HG03521 (cell line): ENCODE results near the gene PIGT.

Experiments used
- ATAC-seq: cut with Tn5 transposase; IDR thresholded peaks from one replicate; pipeline ENCODE4 v1.9.1; 2021; ENCODE audit warnings: mild to moderate bottlenecking, moderate library complexity; ENCODE audit not compliant: unreplicated experiment

PIGT gene

DNA sequence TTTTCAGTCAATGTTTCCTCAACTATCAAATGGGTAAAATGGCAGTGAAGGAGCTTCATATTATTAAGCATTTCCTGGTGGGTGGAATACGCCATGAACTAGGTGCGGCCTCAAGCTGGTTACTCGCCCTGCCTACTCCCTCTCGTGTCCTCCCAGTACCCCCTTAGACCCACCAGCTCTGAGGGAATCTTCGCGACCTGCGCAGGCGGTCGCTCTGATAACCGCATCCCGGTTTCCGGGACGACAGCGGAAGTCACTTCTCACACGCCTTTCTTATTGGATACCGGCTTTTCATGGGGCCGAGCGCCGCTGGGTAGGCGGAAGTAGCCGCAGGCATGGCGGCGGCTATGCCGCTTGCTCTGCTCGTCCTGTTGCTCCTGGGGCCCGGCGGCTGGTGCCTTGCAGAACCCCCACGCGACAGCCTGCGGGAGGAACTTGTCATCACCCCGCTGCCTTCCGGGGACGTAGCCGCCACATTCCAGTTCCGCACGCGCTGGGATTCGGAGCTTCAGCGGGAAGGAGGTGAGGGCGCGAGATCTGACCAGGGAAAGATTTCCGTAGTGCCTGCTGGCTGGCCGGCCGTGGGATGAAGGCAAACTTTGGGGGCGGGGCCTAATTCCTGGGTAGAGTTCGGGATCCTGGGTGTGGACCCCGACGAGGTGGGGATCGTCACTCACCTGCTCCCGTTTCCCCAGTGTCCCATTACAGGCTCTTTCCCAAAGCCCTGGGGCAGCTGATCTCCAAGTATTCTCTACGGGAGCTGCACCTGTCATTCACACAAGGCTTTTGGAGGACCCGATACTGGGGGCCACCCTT, at the start of gene PIGT:
PIGT (plus strand) TSS at position 320 of the 816 bp plus-strand sequence; CDS start at position 336, 16 bp downstream.
- ATAC-seq, result peak; percentile 76

DNA sequence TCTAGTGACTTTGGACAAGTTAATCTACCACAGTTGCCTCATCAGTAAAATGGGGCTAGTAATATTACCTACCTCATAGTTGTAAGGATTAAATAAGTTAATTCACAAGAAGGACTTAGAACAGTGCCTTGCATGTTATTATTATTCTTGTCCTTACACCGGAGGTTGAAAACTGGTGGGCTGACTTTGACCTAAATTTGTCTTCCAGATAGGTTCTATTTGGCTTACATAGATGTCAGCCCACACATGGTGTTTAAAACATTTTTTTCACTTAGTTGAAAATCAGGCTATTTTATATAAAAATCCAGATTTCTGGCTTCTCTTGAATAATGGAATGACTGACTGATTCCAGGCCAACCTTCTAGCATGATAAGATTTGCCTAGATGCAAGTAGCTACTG, 49.7 kb upstream of the PIGT start:
- no peak for ATAC-seq

DNA sequence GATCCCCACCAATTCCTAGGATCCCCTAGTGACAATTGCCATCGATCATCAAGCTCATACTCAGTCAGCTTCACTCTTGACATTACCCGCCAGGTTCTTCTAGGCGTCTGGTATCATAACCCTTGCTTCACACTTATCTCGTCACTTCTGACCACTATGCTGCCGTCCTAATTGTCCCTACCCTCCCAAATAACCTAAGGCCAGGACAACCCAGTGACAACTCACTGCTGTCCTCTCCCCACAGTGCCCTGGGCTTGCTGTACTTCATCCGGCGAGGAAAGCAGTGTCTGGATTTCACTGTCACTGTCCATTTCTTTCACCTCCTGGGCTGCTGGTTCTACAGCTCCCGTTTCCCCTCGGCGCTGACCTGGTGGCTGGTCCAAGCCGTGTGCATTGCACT, 49.3 kb upstream of the PIGT start:
- no peak for ATAC-seq

DNA sequence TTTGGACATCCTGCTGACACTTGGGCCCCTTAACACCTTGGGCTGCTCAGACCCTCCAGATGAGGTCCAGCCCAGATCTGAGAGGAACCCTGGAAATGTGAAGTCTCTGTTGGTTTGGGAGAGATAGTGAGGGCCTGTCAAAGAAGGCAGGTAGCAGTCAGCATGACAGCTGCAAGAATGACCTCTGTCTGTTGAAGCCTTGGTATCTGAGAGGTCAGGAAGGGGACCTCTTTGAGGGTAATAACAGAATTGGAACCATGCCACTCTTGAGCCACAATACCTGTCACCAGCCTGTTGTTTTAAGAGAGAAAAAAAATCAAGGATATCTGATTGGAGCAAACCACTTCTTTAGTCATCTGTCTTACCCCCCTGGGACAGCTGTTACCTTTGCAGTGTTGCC, 48.8 kb upstream of the PIGT start:
- ATAC-seq, result no peak

DNA sequence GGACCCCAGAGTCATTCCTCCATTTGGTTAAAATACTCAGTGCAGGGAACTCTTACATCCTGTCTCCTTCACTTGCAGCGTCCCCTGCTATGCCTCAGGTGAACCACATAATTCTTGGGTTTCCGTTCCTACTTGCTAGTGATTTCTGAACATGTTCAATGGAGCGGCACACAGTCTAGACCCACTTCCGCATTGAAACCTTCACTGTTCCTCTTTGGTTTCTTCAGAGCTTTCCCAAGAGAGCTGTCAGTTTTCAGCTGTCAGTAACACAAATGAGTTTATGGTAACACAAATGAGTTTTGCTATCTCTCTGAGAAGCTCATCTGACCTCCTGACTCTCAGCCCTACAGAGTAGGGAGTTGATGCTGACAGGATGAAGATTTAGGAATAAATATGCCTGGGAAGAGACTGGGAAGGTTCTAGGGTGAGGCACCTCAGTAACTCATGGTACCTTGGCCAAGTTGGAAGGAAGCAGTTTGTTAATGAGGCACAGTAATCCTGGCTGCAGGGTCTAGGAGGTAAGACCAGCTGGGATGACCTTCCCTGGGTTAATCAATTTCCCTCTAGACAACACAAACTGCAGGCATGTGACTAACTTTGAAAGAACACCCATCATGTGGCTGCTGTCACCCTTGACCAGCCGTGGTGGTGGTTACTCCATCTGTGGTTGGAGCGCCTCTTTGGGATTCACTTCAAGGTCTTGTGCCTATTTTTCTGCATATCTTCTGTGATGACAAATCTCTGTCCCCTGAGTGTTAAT, 47.5 kb upstream of the PIGT start:
- peak; percentile 75 for ATAC-seq

DNA sequence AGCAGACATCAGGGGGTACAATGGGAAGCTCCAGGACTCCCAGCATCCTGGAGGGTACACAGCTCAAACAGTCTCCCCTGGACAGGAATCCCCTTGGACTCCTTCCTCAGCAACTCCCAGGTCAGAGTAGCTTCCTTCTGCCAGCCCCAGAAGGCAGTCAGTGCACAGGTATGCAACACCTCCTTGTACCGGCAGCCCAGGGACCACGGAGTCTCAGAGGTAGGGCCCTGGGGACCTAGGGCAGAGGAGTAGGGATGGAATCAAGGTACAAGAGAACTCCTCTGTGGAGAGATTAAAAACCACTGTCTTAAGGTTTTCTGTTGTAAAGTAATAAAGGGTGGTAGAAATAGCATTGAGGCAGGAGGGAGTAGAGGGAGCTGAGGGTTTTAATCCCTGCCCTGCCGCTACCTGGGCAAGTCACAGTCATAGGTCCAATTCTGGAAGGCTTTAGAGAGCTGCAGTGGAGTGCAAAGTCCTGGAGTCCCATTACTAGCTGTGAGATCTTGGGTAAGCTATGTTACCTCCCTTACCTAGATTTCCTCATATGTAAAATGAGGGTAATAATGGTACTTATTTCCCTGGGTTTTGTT, 45.3 kb upstream of the PIGT start:
- no peak for ATAC-seq

DNA sequence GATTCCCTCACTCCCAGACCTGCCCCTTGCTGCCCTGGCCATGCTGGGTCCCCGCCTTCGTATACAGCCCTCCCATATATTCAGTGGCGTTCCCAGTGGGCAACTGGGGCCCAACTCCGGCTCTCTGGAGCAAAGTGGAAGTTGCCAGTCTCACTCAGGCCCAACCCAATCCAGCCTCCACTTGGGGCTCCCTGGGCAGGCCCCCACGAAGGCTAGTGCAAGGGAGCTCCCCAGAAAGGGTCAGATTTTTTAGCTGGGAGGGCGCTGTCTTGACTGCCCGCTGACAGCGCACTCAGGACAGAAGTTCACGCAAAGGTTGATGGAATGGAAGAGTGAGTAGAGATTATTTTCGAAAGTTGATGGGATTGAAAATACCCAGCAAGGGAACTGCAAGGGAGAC, 43.7 kb upstream of the PIGT start:
- no peak for ATAC-seq

DNA sequence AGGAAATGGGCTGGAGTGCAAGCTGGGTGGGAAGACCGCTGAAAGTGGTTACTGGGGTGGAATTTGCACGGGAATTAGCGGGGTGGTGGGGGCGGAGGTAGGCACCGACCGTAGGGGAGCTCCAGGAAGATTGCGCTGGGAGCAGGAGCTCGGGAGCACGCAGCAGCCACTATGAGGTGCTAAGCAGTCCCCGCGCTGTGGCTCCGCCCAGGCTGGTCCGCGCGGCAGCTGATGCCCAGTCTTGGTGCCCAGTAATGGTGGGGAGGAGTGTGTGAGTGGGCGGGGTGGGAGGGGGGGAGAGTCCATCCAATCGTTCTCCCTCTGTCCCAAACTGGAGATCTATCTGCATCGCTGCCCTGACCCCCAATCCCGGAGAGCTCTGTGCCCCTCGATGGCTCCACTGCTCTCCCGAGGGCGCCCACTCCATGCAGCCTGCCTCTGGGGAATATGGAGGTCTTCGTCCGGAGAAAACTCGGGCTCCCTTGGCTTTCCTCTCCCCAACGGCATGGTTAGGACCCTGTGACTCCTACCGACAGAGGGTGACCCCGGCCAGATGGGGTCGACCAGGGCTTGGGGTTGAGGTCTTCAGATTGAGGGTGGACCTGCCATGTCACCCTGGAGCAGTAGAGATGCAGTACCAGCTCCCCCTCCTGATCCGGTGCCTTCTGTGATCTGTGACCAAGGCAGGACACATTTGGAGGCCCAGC, 43.1 kb upstream of the PIGT start:
- no peak for ATAC-seq

DNA sequence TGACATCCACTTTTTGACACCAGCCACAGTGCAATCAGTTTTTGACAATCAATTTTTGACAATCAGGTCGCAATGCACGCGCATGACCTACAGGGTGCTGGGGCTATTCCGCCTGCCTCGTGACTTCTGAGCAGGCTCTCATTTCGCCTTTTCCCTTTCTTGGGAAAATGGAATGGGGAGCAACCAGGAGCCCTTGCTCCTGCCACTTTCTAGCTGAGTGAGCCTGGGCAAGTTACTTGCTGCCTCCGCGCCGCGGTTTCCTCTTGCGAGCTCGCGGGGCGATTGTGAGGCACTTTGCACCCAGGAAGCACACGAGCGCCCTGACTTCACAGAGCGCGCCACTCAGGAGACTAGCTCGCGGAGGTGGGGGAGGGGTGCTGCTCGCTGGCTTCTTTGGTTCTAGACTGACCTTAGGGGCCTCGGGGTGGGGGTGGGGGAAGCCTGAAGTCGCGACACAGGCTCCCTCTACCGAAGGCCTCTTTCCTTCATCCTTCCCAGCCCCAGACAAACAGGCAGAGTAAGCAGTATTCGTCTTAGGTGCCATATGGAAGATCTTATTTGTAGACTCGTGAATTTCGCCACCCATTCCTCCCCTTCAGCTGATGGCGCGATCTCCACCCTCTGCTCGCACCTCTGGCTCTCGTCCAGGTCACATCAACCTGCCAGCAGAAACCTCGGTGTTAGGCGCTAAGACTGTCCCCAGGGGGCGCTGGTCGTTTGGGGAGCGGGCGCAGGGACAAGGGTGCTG, 42.4 kb upstream of the PIGT start:
- no peak for ATAC-seq

DNA sequence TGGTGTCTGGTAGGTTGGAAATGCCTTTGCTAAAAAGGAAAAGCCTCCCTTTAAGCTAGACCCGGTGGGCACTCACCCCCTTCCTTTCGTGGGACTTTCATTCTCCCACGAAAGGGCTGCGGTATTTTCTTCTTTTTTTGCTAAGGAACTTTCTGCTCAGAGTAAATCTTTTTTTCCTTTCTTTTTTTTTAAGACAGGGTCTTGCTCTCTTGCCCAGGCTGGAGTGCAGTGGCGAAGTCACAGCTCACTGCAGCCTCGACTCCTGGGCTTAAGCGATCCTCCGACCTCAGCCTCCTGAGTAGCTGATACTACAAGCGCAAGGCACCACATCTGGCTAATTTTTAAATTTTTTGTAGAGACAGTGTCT, 41.9 kb upstream of the PIGT start:
- no peak for ATAC-seq

DNA sequence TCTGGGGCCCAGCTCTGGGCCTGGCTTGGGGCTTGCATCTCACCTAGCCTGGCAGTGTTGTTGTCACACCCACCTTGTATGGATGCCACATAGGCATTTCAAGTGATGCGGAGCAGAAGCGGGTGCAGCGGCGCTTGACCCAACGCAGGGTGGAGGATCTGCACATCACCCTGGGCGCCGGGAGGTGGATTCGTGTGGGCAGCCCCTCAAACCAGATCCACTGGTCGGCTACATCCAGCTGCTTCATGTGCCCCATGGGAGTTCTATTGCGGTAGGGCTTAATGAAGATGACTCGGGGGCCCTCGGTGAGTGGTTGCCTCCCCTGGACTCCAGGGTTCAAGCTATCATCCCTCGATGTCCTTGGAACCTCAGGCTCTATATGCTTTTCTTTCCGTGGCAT, 41.0 kb upstream of the PIGT start:
- ATAC-seq, result no peak

DNA sequence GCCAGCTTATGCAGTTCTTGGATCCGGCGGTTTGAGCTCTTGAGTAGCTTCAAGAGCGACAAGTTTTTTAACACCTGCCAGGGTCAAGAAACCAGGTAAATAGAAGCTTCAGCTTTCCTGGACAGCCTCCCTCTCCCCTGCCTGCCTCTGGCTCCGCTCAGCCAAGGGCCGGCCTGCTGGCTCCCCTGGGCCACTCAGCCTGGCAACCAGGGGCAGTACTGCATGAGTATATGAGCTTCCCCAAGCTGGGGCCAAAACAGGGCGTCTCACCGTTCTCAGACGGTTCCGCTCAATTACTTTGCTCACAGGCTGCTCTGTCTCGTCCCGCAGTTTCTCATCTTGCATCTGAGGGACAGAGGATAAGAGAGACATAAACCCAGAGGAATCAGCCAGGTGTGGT, 38.7 kb upstream of the PIGT start:
- ATAC-seq, result no peak

DNA sequence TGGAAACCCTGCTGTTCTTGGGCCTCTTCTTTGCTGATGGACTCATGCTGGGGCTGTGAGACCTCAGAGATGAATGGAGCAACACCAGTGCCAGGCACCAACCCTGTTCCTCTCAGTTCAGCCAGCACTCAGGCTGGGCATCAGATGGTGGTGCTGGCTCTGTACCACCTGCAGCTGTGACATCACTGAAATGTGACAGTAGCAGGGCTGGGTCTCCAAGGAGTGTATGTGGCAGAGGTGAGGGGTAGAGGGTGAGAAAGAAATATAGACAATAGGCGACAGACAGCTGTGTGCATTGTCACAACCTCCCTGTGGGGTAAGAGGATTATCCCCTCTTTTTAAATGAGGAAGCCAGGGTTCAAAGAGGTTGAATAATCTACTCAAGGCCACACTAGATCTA, 37.8 kb upstream of the PIGT start, which contains the start of gene TP53TG5:
TP53TG5 (minus strand) TSS at position 135 of the 400 bp plus-strand sequence; CDS start at position 46, 89 bp downstream.
- no peak for ATAC-seq

DNA sequence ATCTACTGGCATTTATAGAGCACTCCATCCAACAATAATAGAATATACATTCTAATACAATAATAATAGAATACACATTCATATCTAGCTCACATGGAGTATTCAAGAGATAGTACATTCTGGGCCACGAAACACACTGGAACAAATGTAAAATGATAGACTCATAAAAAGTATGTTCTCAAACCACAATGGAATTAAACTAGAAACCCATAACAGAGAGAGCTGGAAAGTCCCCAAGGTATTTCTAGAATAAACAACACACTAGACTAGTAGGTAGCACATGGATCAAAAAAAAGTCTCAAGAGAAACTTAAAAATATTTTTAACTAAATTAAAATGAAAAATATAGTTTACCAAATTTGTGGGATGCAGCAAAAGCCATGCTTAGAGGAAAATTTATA, 28.7 kb upstream of the PIGT start:
- no peak for ATAC-seq

DNA sequence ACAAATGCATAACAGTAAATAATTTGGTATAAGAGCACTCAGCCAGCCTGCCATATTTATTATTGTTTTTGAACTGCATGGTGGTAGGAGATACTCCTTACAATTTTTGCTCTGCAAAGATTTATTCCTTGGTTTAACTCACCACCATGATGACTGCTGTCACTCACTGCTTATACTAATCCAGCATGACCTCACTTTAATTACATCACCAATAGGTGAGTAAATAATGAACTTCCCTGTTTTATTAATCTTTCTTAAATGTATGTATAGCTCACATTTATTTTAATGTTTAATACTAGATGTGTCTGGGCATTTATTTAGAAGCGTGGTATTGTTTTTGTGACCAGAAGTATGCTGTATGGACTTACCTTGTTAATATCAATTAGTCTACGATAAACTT, 25.0 kb upstream of the PIGT start:
- ATAC-seq, result no peak

DNA sequence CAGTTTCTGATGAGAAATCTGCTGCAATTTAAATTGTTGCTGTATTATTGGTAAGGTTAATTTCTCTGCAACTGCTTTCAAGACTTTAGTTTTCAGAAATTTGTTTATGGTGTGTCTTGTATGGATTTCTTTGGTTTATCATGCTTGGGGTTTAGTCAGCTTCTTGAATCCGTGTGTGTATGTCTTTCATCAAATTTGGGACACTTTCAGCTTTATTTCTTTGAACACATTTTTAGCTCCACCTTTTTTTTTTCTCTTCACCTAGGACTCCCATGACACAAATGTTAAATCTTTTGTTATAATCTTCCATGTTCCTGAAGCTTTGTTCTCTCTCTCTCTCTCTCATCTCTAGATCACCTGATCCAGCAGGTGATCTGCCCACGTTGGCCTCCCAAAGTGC, 24.4 kb upstream of the PIGT start:
- ATAC-seq, result no peak

DNA sequence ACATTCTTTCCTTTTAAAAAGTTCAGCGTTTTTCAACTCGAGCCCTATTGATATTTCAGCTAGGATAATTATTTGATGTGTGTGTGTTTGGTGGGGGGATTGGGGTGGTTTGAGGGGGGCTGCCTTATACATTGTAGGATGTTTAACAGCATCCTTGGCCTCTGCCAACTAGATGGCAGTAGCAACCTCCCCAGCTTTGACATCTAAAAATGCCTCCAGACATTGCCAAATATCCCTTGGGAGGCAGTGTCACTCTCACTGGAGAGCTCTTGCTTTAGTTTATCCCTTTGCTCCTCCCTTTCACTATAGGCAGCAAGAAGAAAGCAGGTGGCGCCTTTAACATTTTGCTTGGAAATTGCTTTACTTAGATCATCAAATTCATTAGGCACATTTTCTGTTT, 23.2 kb upstream of the PIGT start:
- no peak for ATAC-seq

DNA sequence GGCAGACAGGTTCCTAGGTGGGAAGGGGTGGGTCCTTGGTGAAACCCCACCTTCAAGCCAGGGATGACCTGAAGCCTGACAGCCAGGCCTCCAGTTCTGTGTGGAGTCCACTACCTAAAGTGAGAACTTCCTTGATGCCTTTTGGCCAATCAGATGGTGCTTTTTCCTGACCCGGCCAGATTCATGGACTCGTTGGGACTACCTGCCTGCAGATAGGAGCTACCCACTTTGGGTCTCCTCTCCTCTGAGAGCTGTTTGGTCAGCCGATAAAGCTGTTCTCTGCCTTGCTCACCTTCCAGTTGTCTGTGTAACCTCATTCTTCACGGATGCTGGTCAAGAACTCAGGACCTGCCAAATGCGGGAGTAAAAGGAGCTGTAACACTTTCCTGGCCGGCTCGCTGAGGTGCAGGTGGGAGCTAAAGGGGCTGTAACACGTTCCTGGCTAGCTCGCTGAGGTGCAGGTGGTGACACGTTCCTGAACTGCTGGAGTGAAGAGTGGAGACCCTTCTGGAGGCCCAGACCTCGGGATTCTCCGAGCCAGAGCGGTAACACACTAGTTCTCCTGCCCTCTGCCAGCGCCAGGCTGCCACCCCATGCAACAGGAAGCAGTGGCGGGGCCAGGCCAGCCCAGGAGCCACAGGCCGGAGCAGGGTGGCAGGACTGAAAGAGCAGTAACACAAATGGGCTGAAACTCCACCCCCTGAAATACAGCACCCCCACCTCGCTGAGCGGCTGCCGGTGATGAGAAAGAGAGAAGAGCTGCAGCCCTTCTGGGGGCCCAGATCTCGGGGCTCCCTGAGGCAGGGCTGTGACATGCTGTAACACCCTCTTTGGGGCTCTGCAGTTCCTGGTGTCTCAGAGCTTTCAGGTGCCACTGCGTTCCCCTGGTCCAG, 21.5 kb upstream of the PIGT start:
- ATAC-seq, result no peak

DNA sequence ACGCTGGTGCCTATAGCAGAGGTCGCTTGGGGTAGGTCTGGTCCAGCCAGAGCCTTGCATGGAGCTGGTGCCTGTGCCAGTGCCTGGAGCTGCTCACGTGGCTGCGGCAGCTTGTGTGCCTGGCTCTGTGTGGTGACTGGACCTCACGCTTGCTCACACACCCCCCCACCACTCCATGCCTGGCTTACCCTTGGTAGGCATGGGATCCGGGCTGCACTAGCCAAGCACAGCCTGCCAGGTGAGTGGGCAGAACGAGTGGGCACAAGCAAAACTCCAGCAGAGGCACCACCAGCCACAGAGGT, 20.9 kb upstream of the PIGT start:
- ATAC-seq, result no peak

DNA sequence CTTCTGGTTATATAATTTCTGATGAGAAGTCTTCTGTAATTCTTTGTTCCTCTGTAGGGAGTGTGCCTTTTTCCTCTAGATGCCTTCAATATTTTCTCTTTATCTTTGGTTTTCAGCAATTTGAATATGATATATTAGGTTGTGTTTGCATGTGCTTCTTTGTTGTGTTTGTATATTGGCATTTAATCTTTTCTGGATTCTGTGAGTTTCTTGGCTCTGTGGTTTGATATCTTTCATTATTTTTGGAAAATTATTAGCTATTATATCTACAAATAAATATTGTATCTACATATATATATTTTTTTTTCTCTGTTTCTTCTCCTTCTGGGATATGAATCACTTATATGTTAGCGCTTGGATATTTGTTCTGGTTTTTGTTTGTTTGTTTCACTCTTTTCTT, 16.9 kb upstream of the PIGT start:
- no peak for ATAC-seq
